Measurements from ENCODE around the gene ZNF385B. TPM values are rescaled to one million over a fixed set of nuclear protein-coding genes. Genes with fewer than 3 reads are reported as not detected.

ZNF385B gene
- total and polyA plus RNA-seq, 9 of the 15 experiments (the other 6 are each of a cell fraction or from before 2014, with no cell fraction given) = 0.50 TPM; not detected in 8

DNA sequence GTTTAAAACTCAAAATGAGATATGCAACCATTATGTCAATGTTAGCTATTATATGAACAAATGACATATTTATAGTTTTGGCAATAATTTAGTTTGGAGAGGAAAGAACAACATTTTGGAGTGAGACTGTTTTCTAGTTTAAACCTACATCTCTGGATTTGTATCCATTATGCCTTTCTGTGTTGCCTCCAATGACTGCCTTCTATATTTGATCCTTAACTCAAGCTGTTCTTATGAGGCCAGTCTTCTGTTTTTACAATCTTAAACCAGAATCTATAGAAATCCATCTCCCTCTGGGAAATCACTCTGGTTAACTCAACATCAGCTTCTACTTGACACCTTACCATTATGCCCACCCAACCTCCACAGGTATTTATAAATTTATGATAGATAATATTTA lies 67.5 kb downstream of the ZNF385B start:
- in situ Hi-C loops (cut with MboI) (no loop called here), intact Hi-C loops (cut with micrococcal nuclease) (no loop called here)
- Histone ChIP-seq H3K4me3 (no peak overlapping the region), H3K9ac (ENCODE audit: insufficient read depth in 1 of 2, low read depth in 2 of 2, low read length in 2 of 2) (no peak overlapping the region), H4K20me1 (replicated peaks; ENCODE audit: control insufficient read depth, insufficient read depth, low read length) (no peaks in the 10 kb centered on the region), H3K4me2 (ENCODE audit: insufficient read depth, low read length) (no peak overlapping the region), H3K9me1 (ENCODE audit: control insufficient read depth, insufficient read depth, low read length) (no peaks in the 10 kb centered on the region), H2AFZ (ENCODE audit: low read depth, low read length) (no peak overlapping the region), H3K79me2 (ENCODE audit: control insufficient read depth, insufficient read depth, low read length) (no peaks in the 10 kb centered on the region), H3K4me1 (replicated peaks in 1 of 2; ENCODE audit: control insufficient read depth in 2 of 2, insufficient read depth in 2 of 2, low read length in 2 of 2) (no peaks in the 10 kb centered on the region; a peak in 2 of 5 replicates), H3K27ac (ENCODE audit: extremely low read depth, low read depth, low read length) (no peak overlapping the region), H3K9me3 (replicated peaks; ENCODE audit: control insufficient read depth, insufficient read depth, low read depth, low read length) (peaks cover 11% of the 10 kb centered on the region), H3K27me3 (ENCODE audit: control insufficient read depth in 2 of 2, insufficient read depth in 2 of 2, low read length in 2 of 2) (no peaks in the 10 kb centered on the region), H3K36me3 (ENCODE audit: control insufficient read depth, insufficient read depth, low read length) (no peaks in the 10 kb centered on the region; the same call in 2 of the 3 replicates)
- no peak for ATAC-seq
- TF ChIP-seq, protein P1, sequence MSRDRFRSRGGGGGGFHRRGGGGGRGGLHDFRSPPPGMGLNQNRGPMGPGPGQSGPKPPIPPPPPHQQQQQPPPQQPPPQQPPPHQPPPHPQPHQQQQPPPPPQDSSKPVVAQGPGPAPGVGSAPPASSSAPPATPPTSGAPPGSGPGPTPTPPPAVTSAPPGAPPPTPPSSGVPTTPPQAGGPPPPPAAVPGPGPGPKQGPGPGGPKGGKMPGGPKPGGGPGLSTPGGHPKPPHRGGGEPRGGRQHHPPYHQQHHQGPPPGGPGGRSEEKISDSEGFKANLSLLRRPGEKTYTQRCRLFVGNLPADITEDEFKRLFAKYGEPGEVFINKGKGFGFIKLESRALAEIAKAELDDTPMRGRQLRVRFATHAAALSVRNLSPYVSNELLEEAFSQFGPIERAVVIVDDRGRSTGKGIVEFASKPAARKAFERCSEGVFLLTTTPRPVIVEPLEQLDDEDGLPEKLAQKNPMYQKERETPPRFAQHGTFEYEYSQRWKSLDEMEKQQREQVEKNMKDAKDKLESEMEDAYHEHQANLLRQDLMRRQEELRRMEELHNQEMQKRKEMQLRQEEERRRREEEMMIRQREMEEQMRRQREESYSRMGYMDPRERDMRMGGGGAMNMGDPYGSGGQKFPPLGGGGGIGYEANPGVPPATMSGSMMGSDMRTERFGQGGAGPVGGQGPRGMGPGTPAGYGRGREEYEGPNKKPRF (IDR thresholded peaks at IDR 0.05; ENCODE audit: low read depth, low read length) = no peak
- TF ChIP-seq ZNF174 (CRISPR knock-in tag; IDR thresholded peaks at IDR 0.05) (no peak), ZNF707 (CRISPR knock-in tag; conservative IDR thresholded peaks at IDR 0.05) (no peak), ZNF224 (CRISPR knock-in tag; IDR thresholded peaks at IDR 0.05) (no peak), RNF2 (IDR thresholded peaks at IDR 0.05) (no peak), ZNF583 (CRISPR knock-in tag; IDR thresholded peaks at IDR 0.05) (no peak), RAD21 (CRISPR knock-in tag; conservative IDR thresholded peaks at IDR 0.05 in 1 of 2, IDR thresholded peaks at IDR 0.05 in 1 of 2) (no peak), ZKSCAN3 (CRISPR knock-in tag; IDR thresholded peaks at IDR 0.05) (no peak), TAF15 (IDR thresholded peaks at IDR 0.05; ENCODE audit: low read depth, low read length) (no peak), SMARCA5 (IDR thresholded peaks at IDR 0.05) (no peak), MAZ (CRISPR knock-in tag; conservative IDR thresholded peaks at IDR 0.05 in 1 of 2, IDR thresholded peaks at IDR 0.05 in 1 of 2) (no peak), PRPF4 (IDR thresholded peaks at IDR 0.05; ENCODE audit: insufficient read depth, low read depth, low read length, poor library complexity, severe bottlenecking) (no peak), SOX6 (IDR thresholded peaks at IDR 0.05) (no peak)
- DNase-seq (ENCODE audit: extremely low read depth in 1 of 4, low spot score in 3 of 4) = no peak
- POLR2A ChIA-PET = no interaction called here
- no TSS peak for BruUV-seq (replicated peaks)
- CTCF ChIA-PET (ENCODE audit: low intra/inter-chr PET ratio) = no interaction called here
- FAIRE-seq = no peak
